Activated CD4-positive, alpha-beta T cell treated with anti-CD3 and anti-CD28 coated beads for 36 hours (primary cell): ENCODE results near the gene RAB18. TPM values are rescaled to one million over a fixed set of nuclear protein-coding genes. Genes with fewer than 3 reads are reported as not detected.
"Not testable (repeated sequence)": the region's sequence is repeated elsewhere in the genome, so short reads cannot be mapped to it uniquely, and the experiment has no call there.

Experiments used
- ATAC-seq: fragments of 200-7000 bp; cut with Tn5 transposase; one replicate; pipeline ENCODE4 v1.10.0; 2021; ENCODE audit warnings: mild to moderate bottlenecking, moderate library complexity
- CTCF ChIA-PET: fragments of 350-600 bp; sonication (Branson Sonifier 250); formaldehyde crosslinking; loops from one replicate; lab custom pipeline; 2021; ENCODE audit warnings: antibody characterized with exemption; lab: Charles Lee
- POLR2A ChIA-PET: fragments of 350-600 bp; sonication (Branson Sonifier 250); formaldehyde crosslinking; loops from one replicate; lab custom pipeline; 2021; ENCODE audit warnings: antibody characterized with exemption, inconsistent platforms; lab: Charles Lee
- DNase-seq: peaks from one replicate; pipeline ENCODE4 v3.0.0-alpha.2; 2020
- H3K27ac Mint-ChIP-seq: one replicate; pipeline ENCODE4 v1.8.0; 2021; ENCODE audit warnings: mixed read lengths
- H3K27me3 Mint-ChIP-seq: one replicate; pipeline ENCODE4 v1.8.0; 2021; ENCODE audit warnings: mixed read lengths
- H3K36me3 Mint-ChIP-seq: one replicate; pipeline ENCODE4 v1.8.0; 2021; ENCODE audit warnings: low read depth, mixed read lengths
- H3K4me1 Mint-ChIP-seq: one replicate; pipeline ENCODE4 v1.8.0; 2021; ENCODE audit warnings: mixed read lengths
- H3K4me3 Mint-ChIP-seq: one replicate; pipeline ENCODE4 v1.8.0; 2021; ENCODE audit warnings: mild to moderate bottlenecking, moderate library complexity, mixed read lengths
- H3K9me3 Mint-ChIP-seq: one replicate; pipeline ENCODE4 v1.8.0; 2021; ENCODE audit warnings: low read depth, mixed read lengths
- intact Hi-C, 2 experiments: fragments of 100-400 bp; cut with DNase I in 1 of 2; cut with micrococcal nuclease in 1 of 2; formaldehyde crosslinking; loops; one replicate each; pipeline versions ENCODE4 v1.14.2 to v1.15.1; 2022 to 2024; cut with DNase I, micrococcal nuclease
- total RNA-seq, 2 experiments: library from RNA; stranded (reverse); gene quantifications; one replicate each; pipeline ENCODE4 v1.2.3, GENCODE V29; 2021

Gene RAB18
- total RNA-seq, 2 experiments from 2014 or later, result 44.6 to 49.3 TPM

GRCh38 chr10:27504808-27505460 is 830 bp downstream of the RAB18 start:
- Mint-ChIP-seq H3K36me3 (peaks cover 16% of the 10 kb centered on the region), H3K27ac (peak overlapping the region; percentile 93), H3K4me1 (peaks cover 51% of the 10 kb centered on the region), H3K27me3 (no peaks in the 10 kb centered on the region), H3K9me3 (no peaks in the 10 kb centered on the region), H3K4me3 (peak overlapping the region; percentile 93)
- DNase-seq (no peak), ATAC-seq (no peak)
- intact Hi-C loops, result loop anchor here (1.0 to 10.0 kb wide), 13 partner anchors 237 to 1028 kb away; partner anchors contain the start of genes MASTL (in 2 of the 2), ABI1 (in 1 of the 2), ACBD5 (in 1 of the 2) and ANKRD26 (in 1 of the 2)
- POLR2A ChIA-PET, result interaction anchor here (0.5 to 0.7 kb wide), 4 partner anchors 239 to 762 kb away, joined by 3 read pairs; partner anchors contain the start of gene YME1L1
- CTCF ChIA-PET, result interaction anchor here (0.6 to 2.1 kb wide), 6 partner anchors 8 to 877 kb away, joined by 3 to 4 read pairs (median 3); no protein-coding TSS in a partner anchor

- ChIA-PET POLR2A (interaction anchor here (0.6 kb wide), 1 partner anchor 351 kb away, joined by 3 read pairs; the partner anchor contains the start of gene YME1L1), CTCF (interaction anchor here (0.6 to 2.1 kb wide), 3 partner anchors 23 to 876 kb away, joined by 3 to 4 read pairs (median 3); no protein-coding TSS in a partner anchor)
- Mint-ChIP-seq H3K4me3 (peak overlapping the region; percentile 93), H3K36me3 (peaks cover 21% of the 10 kb centered on the region), H3K4me1 (peaks cover 57% of the 10 kb centered on the region), H3K27ac (peak overlapping the region; percentile 33)
- ATAC-seq, H3K9me3 Mint-ChIP-seq, H3K27me3 Mint-ChIP-seq, DNase-seq: not testable (repeated sequence)
- intact Hi-C loops, result loop anchor here (2.0 to 10.0 kb wide), 3 partner anchors 351 to 1021 kb away; partner anchors contain the start of genes MASTL (in 1 of the 2) and YME1L1 (in 1 of the 2)
Measured at GRCh38 chr10:27505537-27505936, 1.4 kb downstream of the RAB18 start.

GRCh38 chr10:27506280-27506679 is 2.2 kb downstream of the RAB18 start:
- H3K36me3 Mint-ChIP-seq, result peaks cover 23% of the 10 kb centered on the region

GRCh38 chr10:27512548-27512947 is 8.4 kb downstream of the RAB18 start:
- no peak overlapping the region for H3K27ac Mint-ChIP-seq
- H3K36me3 Mint-ChIP-seq, result peaks cover 49% of the 10 kb centered on the region
- ChIA-PET POLR2A (no interaction called here), CTCF (interaction anchor here (1.3 kb wide), 1 partner anchor 881 kb away, joined by 4 read pairs; no protein-coding TSS in a partner anchor)
- H3K9me3 Mint-ChIP-seq, result no peaks in the 10 kb centered on the region
- DNase-seq, result no peak
- intact Hi-C loops, result no loop called here
- H3K4me3 Mint-ChIP-seq, result no peak overlapping the region
- peaks cover 61% of the 10 kb centered on the region for H3K4me1 Mint-ChIP-seq
- ATAC-seq, result no peak
- no peaks in the 10 kb centered on the region for H3K27me3 Mint-ChIP-seq

More at GRCh38 chr10:27506280-27506679, 2.2 kb downstream of the RAB18 start:
- H3K4me3 Mint-ChIP-seq, result peak overlapping the region; percentile 48
- no peak for DNase-seq
- no peaks in the 10 kb centered on the region for H3K9me3 Mint-ChIP-seq
- ChIA-PET POLR2A (no interaction called here), CTCF (no interaction called here)
- H3K27me3 Mint-ChIP-seq, result no peaks in the 10 kb centered on the region
- peaks cover 57% of the 10 kb centered on the region for H3K4me1 Mint-ChIP-seq
- intact Hi-C loops, result loop anchor here in 1 of 2 experiments (10.0 kb wide), 1 partner anchor 1021 kb away; no protein-coding TSS in a partner anchor
- H3K27ac Mint-ChIP-seq, result peak overlapping the region; percentile 39
- ATAC-seq, result no peak

GRCh38 chr10:27513451-27514191 is 9.5 kb downstream of the RAB18 start:
- H3K27me3 Mint-ChIP-seq, result no peaks in the 10 kb centered on the region
- no peak for DNase-seq
- H3K4me3 Mint-ChIP-seq, result no peak overlapping the region
- CTCF ChIA-PET, result interaction anchor here (1.0 kb wide), 1 partner anchor 9 kb away, joined by 4 read pairs; the partner anchor contains the start of gene RAB18
- peaks cover 60% of the 10 kb centered on the region for H3K4me1 Mint-ChIP-seq
- intact Hi-C loops, result no loop called here
- H3K27ac Mint-ChIP-seq, result peak overlapping the region; percentile 20
- peaks cover 51% of the 10 kb centered on the region for H3K36me3 Mint-ChIP-seq
- H3K9me3 Mint-ChIP-seq, result no peaks in the 10 kb centered on the region
- ATAC-seq, result peak; percentile 53
- POLR2A ChIA-PET, result interaction anchor here (0.6 to 0.8 kb wide), 2 partner anchors 10 to 15 kb away, joined by 3 read pairs; partner anchors contain the start of gene RAB18

GRCh38 chr10:27514243-27514642 is 10.1 kb downstream of the RAB18 start:
- H3K36me3 Mint-ChIP-seq, result peaks cover 47% of the 10 kb centered on the region
- H3K4me1 Mint-ChIP-seq, result peaks cover 57% of the 10 kb centered on the region
- H3K27ac Mint-ChIP-seq, result no peak overlapping the region
- no peak for ATAC-seq
- ChIA-PET POLR2A (interaction anchor here (0.8 kb wide), 1 partner anchor 10 kb away, joined by 3 read pairs; the partner anchor contains the start of gene RAB18), CTCF (no interaction called here)
- DNase-seq, result no peak
- H3K4me3 Mint-ChIP-seq, result no peak overlapping the region
- no peaks in the 10 kb centered on the region for H3K27me3 Mint-ChIP-seq
- intact Hi-C loops, result no loop called here
- no peaks in the 10 kb centered on the region for H3K9me3 Mint-ChIP-seq

- peaks cover 28% of the 10 kb centered on the region for H3K36me3 Mint-ChIP-seq
Measured at GRCh38 chr10:27518261-27518660, 14.2 kb downstream of the RAB18 start.

GRCh38 chr10:27525819-27526218 is 21.7 kb downstream of the RAB18 start:
- no peaks in the 10 kb centered on the region for H3K9me3 Mint-ChIP-seq
- intact Hi-C loops, result no loop called here
- ATAC-seq (no peak), DNase-seq (no peak)
- CTCF ChIA-PET, result no interaction called here
- no peak overlapping the region for H3K27ac Mint-ChIP-seq
- no peak overlapping the region for H3K4me3 Mint-ChIP-seq
- POLR2A ChIA-PET, result no interaction called here
- no peaks in the 10 kb centered on the region for H3K27me3 Mint-ChIP-seq
- peaks cover 16% of the 10 kb centered on the region for H3K36me3 Mint-ChIP-seq
- H3K4me1 Mint-ChIP-seq, result peaks cover 66% of the 10 kb centered on the region

More at GRCh38 chr10:27518261-27518660, 14.2 kb downstream of the RAB18 start:
- Mint-ChIP-seq H3K4me1 (peaks cover 63% of the 10 kb centered on the region), H3K27ac (no peak overlapping the region), H3K27me3 (no peaks in the 10 kb centered on the region), H3K4me3 (no peak overlapping the region), H3K9me3 (no peaks in the 10 kb centered on the region)
- ChIA-PET CTCF (no interaction called here), POLR2A (no interaction called here)
- intact Hi-C loops, result no loop called here
- DNase-seq (no peak), ATAC-seq (no peak)

GRCh38 chr10:27526242-27526641 is 22.1 kb downstream of the RAB18 start:
- H3K4me3 Mint-ChIP-seq, result no peak overlapping the region
- ChIA-PET POLR2A (no interaction called here), CTCF (interaction anchor here (1.2 kb wide), 1 partner anchor 129 kb away, joined by 3 read pairs; no protein-coding TSS in a partner anchor)
- no peaks in the 10 kb centered on the region for H3K9me3 Mint-ChIP-seq
- DNase-seq (no peak), ATAC-seq (no peak)
- H3K27me3 Mint-ChIP-seq, result no peaks in the 10 kb centered on the region
- intact Hi-C loops, result no loop called here
- peaks cover 68% of the 10 kb centered on the region for H3K4me1 Mint-ChIP-seq
- no peak overlapping the region for H3K27ac Mint-ChIP-seq
- peaks cover 17% of the 10 kb centered on the region for H3K36me3 Mint-ChIP-seq

- no peaks in the 10 kb centered on the region for H3K9me3 Mint-ChIP-seq
- ATAC-seq (no peak), DNase-seq (no peak)
- peaks cover 61% of the 10 kb centered on the region for H3K4me1 Mint-ChIP-seq
- ChIA-PET POLR2A (no interaction called here), CTCF (interaction anchor here (0.6 to 1.0 kb wide), 2 partner anchors 23 to 130 kb away, joined by 3 read pairs; no protein-coding TSS in a partner anchor)
- H3K27ac Mint-ChIP-seq, result peak overlapping the region; percentile 43
- peaks cover 17% of the 10 kb centered on the region for H3K36me3 Mint-ChIP-seq
- no peak overlapping the region for H3K4me3 Mint-ChIP-seq
- intact Hi-C loops, result no loop called here
- no peaks in the 10 kb centered on the region for H3K27me3 Mint-ChIP-seq
Measured at GRCh38 chr10:27527666-27528295, 23.7 kb downstream of the RAB18 start.
